Endothelial cell (in vitro differentiated cells): ENCODE measurements around the gene COL4A1. TPM values are rescaled to one million over a fixed set of nuclear protein-coding genes. Genes with fewer than 3 reads are reported as not detected.

ENCODE experiments used
- DNase-seq: peaks from one replicate; pipeline ENCODE4 v3.0.0; 2021; ENCODE audit warnings: low spot score
- H3K27ac Mint-ChIP-seq: one replicate; pipeline ENCODE4 v1.8.0; 2021; ENCODE audit warnings: mixed read lengths, inconsistent platforms; ENCODE audit not compliant: unreplicated experiment
- H3K27me3 Mint-ChIP-seq: one replicate; pipeline ENCODE4 v1.8.0; 2021; ENCODE audit warnings: mild to moderate bottlenecking, moderate library complexity, mixed read lengths, inconsistent platforms; ENCODE audit not compliant: unreplicated experiment
- H3K36me3 Mint-ChIP-seq: one replicate; pipeline ENCODE4 v1.8.0; 2021; ENCODE audit warnings: mild to moderate bottlenecking, low read depth, mixed read lengths, inconsistent platforms; ENCODE audit not compliant: unreplicated experiment
- H3K4me1 Mint-ChIP-seq: one replicate; pipeline ENCODE4 v1.8.0; 2021; ENCODE audit warnings: mild to moderate bottlenecking, mixed read lengths, inconsistent platforms; ENCODE audit not compliant: unreplicated experiment
- H3K4me3 Mint-ChIP-seq: one replicate; pipeline ENCODE4 v1.8.0; 2021; ENCODE audit warnings: mild to moderate bottlenecking, mixed read lengths, inconsistent platforms; ENCODE audit not compliant: unreplicated experiment
- H3K9me3 Mint-ChIP-seq: one replicate; pipeline ENCODE4 v1.8.0; 2021; ENCODE audit warnings: mixed read lengths, inconsistent platforms; ENCODE audit not compliant: unreplicated experiment
- CTCF ChIP-seq: fragments of 200-600 bp; sonication (generic); IDR thresholded peaks from one replicate; pipeline ENCODE4 v1.5.0; 2021; ENCODE audit warnings: antibody characterized with exemption; ENCODE audit not compliant: unreplicated experiment
- total RNA-seq: library from RNA; stranded (reverse); fragmentation: NEBNext Ultra II Directional; extraction: Animal tissue kit (Norgen Biotek cat#: 25700); gene quantifications from one replicate; pipeline ENCODE4 v1.2.1, GENCODE V29; 2021; ENCODE audit not compliant: unreplicated experiment

Gene COL4A1
- total RNA-seq, 1 donor from 2014 or later: 2,720 TPM

GRCh38 chr13:110106726-110107125, 200.2 kb downstream of the COL4A1 start:
- no peak overlapping the region for H3K4me3 Mint-ChIP-seq
- H3K9me3 Mint-ChIP-seq: no peaks in the 10 kb centered on the region
- no peak overlapping the region for H3K27ac Mint-ChIP-seq
- no peak for DNase-seq
- H3K4me1 Mint-ChIP-seq: peaks cover 6% of the 10 kb centered on the region
- peaks cover 19% of the 10 kb centered on the region for H3K27me3 Mint-ChIP-seq
- no peak for TF ChIP-seq CTCF
- H3K36me3 Mint-ChIP-seq: peaks cover 3% of the 10 kb centered on the region

- DNase-seq: no peak
- H3K36me3 Mint-ChIP-seq: peaks cover 9% of the 10 kb centered on the region
- no peak overlapping the region for H3K27ac Mint-ChIP-seq
- H3K27me3 Mint-ChIP-seq: peaks cover 18% of the 10 kb centered on the region
- peaks cover 4% of the 10 kb centered on the region for H3K9me3 Mint-ChIP-seq
- no peak for TF ChIP-seq CTCF
- peaks cover 6% of the 10 kb centered on the region for H3K4me1 Mint-ChIP-seq
- no peak overlapping the region for H3K4me3 Mint-ChIP-seq
Observed at GRCh38 chr13:110105136-110105535, 201.8 kb downstream of the COL4A1 start.

- Mint-ChIP-seq H3K36me3 (peaks cover 13% of the 10 kb centered on the region), H3K4me3 (no peak overlapping the region), H3K4me1 (peaks cover 4% of the 10 kb centered on the region), H3K27ac (no peak overlapping the region), H3K9me3 (peaks cover 8% of the 10 kb centered on the region), H3K27me3 (peaks cover 15% of the 10 kb centered on the region)
- no peak for DNase-seq
- TF ChIP-seq CTCF: no peak
Observed at GRCh38 chr13:110103534-110103933, 203.4 kb downstream of the COL4A1 start.

GRCh38 chr13:110103026-110103425, 203.9 kb downstream of the COL4A1 start:
- H3K36me3 Mint-ChIP-seq: peaks cover 13% of the 10 kb centered on the region
- H3K27me3 Mint-ChIP-seq: peaks cover 10% of the 10 kb centered on the region
- peaks cover 8% of the 10 kb centered on the region for H3K9me3 Mint-ChIP-seq
- no peak overlapping the region for H3K27ac Mint-ChIP-seq
- TF ChIP-seq CTCF: no peak
- no peak overlapping the region for H3K4me3 Mint-ChIP-seq
- no peak for DNase-seq
- no peaks in the 10 kb centered on the region for H3K4me1 Mint-ChIP-seq

GRCh38 chr13:110102053-110102452, 204.9 kb downstream of the COL4A1 start:
- TF ChIP-seq CTCF: no peak
- DNase-seq: no peak
- no peaks in the 10 kb centered on the region for H3K4me1 Mint-ChIP-seq
- peaks cover 8% of the 10 kb centered on the region for H3K9me3 Mint-ChIP-seq
- H3K36me3 Mint-ChIP-seq: peaks cover 11% of the 10 kb centered on the region
- H3K27ac Mint-ChIP-seq: no peak overlapping the region
- peaks cover 7% of the 10 kb centered on the region for H3K27me3 Mint-ChIP-seq
- H3K4me3 Mint-ChIP-seq: no peak overlapping the region
